Fibroblast of lung (primary cell): ENCODE results near the gene KLHL42.

Experiments used
- CTCF ChIP-seq, 2 donors: IDR thresholded peaks in 1 of 2; conservative IDR thresholded peaks in 1 of 2; 1 replicate in 1 of 2; 2 replicates in 1 of 2; pipeline ENCODE4 v1.5.1; 2011 to 2012; ENCODE audit warnings: low read length in 2 of 2, control low read depth in 1 of 2, inconsistent platforms in 1 of 2, low read depth in 1 of 2, mild to moderate bottlenecking in 1 of 2
- EZH2 ChIP-seq: IDR thresholded peaks from 2 replicates; pipeline ENCODE4 v1.5.1; 2012; ENCODE audit warnings: low read length, control low read depth, mild to moderate bottlenecking; ENCODE audit errors: missing control alignments

- TF ChIP-seq CTCF (conservative IDR thresholded peaks at IDR 0.05 in 1 of 2, IDR thresholded peaks at IDR 0.05 in 1 of 2; ENCODE audit: low read depth in 1 of 2, low read length in 2 of 2) (no peak), EZH2 (no peak)
Measured at GRCh38 chr12:27817766-27818165, 37.7 kb downstream of the KLHL42 start.
